ENCODE data around the gene B3GAT3. TPM values are rescaled to one million over a fixed set of nuclear protein-coding genes. Genes with fewer than 3 reads are reported as not detected.
A peak's percentile ranks its signal among the peaks of the same experiment; 100 is the strongest.

B3GAT3 gene
- total RNA-seq, 4 donors from 2014 or later: 8.6 to 17.2 (median 12.9) TPM

- H3K27me3 ChIP-seq: no peaks in the 10 kb centered on the region
- peaks cover 18 to 76% (median 27%) of the 10 kb centered on the region in 3 donors for H3K4me1 ChIP-seq
- 83 to 95% methylated on average over 5 to 6 of the region's 12 CpGs for WGBS, 2 donors
- no peak overlapping the region for H3K4me3 ChIP-seq
- no peak for TF ChIP-seq POLR2A (IDR thresholded peaks at IDR 0.05)
- TF ChIP-seq, protein P1, sequence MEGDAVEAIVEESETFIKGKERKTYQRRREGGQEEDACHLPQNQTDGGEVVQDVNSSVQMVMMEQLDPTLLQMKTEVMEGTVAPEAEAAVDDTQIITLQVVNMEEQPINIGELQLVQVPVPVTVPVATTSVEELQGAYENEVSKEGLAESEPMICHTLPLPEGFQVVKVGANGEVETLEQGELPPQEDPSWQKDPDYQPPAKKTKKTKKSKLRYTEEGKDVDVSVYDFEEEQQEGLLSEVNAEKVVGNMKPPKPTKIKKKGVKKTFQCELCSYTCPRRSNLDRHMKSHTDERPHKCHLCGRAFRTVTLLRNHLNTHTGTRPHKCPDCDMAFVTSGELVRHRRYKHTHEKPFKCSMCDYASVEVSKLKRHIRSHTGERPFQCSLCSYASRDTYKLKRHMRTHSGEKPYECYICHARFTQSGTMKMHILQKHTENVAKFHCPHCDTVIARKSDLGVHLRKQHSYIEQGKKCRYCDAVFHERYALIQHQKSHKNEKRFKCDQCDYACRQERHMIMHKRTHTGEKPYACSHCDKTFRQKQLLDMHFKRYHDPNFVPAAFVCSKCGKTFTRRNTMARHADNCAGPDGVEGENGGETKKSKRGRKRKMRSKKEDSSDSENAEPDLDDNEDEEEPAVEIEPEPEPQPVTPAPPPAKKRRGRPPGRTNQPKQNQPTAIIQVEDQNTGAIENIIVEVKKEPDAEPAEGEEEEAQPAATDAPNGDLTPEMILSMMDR (IDR thresholded peaks at IDR 0.05): no peak
- intact Hi-C loops (cut with DNase I): no loop called here
- H3K36me3 ChIP-seq: peaks cover 4 to 74% (median 10%) of the 10 kb centered on the region in 3 donors
- no peak overlapping the region for H3K27ac ChIP-seq
- no peak for DNase-seq
- H3K9me3 ChIP-seq: no peaks in the 10 kb centered on the region
These were observed 13.0 kb downstream of the B3GAT3 start for GRCh38 chr11:62608776-62609175.

DNA sequence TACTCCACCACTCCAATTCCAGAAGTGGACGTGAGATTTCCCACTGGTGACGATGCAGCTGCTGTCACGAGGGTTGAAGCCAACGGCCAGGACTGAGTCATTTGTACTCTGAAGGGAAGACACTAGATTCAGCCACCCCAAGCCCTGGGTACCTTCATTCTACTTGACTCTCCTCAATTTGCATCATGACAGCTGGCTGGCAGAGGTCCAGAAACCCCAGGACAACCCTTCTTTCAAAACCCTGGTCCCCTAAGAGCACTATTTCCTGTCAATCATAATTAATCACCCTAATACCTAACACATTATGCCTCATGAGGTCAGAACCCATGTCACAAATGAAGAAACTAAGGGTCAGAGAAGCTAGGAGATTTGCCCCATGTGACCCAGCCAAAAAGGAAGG is 14.1 kb downstream of the B3GAT3 start:
- Histone ChIP-seq H3K9me3 (no peaks in the 10 kb centered on the region), H3K27ac (peak overlapping the region in 2 of 4 donors; percentile 24 to 35), H3K4me1 (peaks cover 18 to 76% (median 28%) of the 10 kb centered on the region in 3 donors), H3K27me3 (no peaks in the 10 kb centered on the region), H3K36me3 (peaks cover 4 to 78% (median 10%) of the 10 kb centered on the region in 3 donors), H3K4me3 (no peak overlapping the region)
- TF ChIP-seq, protein P1 (IDR thresholded peaks at IDR 0.05): no peak
- TF ChIP-seq POLR2A (IDR thresholded peaks at IDR 0.05): no peak
- DNase-seq: no peak
- 56 to 68% methylated on average over 4 of the region's 4 CpGs for WGBS, 2 donors
- intact Hi-C loops (cut with DNase I): no loop called here

GRCh38 chr11:62605902-62606301 is 15.9 kb downstream of the B3GAT3 start:
- 92 to 94% methylated on average over 2 to 7 of the region's 15 CpGs for WGBS, 2 donors
- Histone ChIP-seq H3K4me3 (no peak overlapping the region), H3K27me3 (no peaks in the 10 kb centered on the region), H3K27ac (no peak overlapping the region), H3K36me3 (peaks cover 4 to 75% (median 10%) of the 10 kb centered on the region in 3 donors), H3K4me1 (peaks cover 12 to 71% (median 22%) of the 10 kb centered on the region in 3 donors), H3K9me3 (no peaks in the 10 kb centered on the region)
- intact Hi-C loops (cut with DNase I): no loop called here
- no peak for TF ChIP-seq POLR2A (IDR thresholded peaks at IDR 0.05)
- TF ChIP-seq, protein P1 (IDR thresholded peaks at IDR 0.05): no peak
- no peak for DNase-seq

GRCh38 chr11:62605467-62605866 is 16.3 kb downstream of the B3GAT3 start:
- peaks cover 10 to 71% (median 18%) of the 10 kb centered on the region in 3 donors for H3K4me1 ChIP-seq
- H3K4me3 ChIP-seq: no peak overlapping the region
- TF ChIP-seq, protein P1 (IDR thresholded peaks at IDR 0.05): no peak
- no peak for TF ChIP-seq POLR2A (IDR thresholded peaks at IDR 0.05)
- DNase-seq: no peak
- intact Hi-C loops (cut with DNase I): no loop called here
- 83 to 86% methylated on average over 6 of the region's 6 CpGs for WGBS, 2 donors
- no peak overlapping the region for H3K27ac ChIP-seq
- no peaks in the 10 kb centered on the region for H3K27me3 ChIP-seq
- H3K9me3 ChIP-seq: no peaks in the 10 kb centered on the region
- peaks cover 4 to 71% (median 10%) of the 10 kb centered on the region in 3 donors for H3K36me3 ChIP-seq

- H3K36me3 ChIP-seq: peaks cover 4 to 62% (median 7%) of the 10 kb centered on the region in 3 donors
- intact Hi-C loops (cut with DNase I): no loop called here
- no peak for TF ChIP-seq POLR2A (IDR thresholded peaks at IDR 0.05)
- TF ChIP-seq, protein P1 (IDR thresholded peaks at IDR 0.05): no peak
- H3K4me1 ChIP-seq: peaks cover 15 to 76% (median 21%) of the 10 kb centered on the region in 3 donors
- H3K27ac ChIP-seq: no peak overlapping the region
- H3K27me3 ChIP-seq: no peaks in the 10 kb centered on the region
- no peak overlapping the region for H3K4me3 ChIP-seq
- WGBS, 2 donors: 66 to 77% methylated on average over 7 to 10 of the region's 13 CpGs
- no peaks in the 10 kb centered on the region for H3K9me3 ChIP-seq
- no peak for DNase-seq
These were observed 17.2 kb downstream of the B3GAT3 start for GRCh38 chr11:62604460-62605120.
